Measurements from ENCODE around the gene DPH3.
A peak's percentile ranks its signal among the peaks of the same experiment; 100 is the strongest.
"Not testable (repeated sequence)": the region's sequence is repeated elsewhere in the genome, so short reads cannot be mapped to it uniquely, and the experiment has no call there.

Gene DPH3

DNA sequence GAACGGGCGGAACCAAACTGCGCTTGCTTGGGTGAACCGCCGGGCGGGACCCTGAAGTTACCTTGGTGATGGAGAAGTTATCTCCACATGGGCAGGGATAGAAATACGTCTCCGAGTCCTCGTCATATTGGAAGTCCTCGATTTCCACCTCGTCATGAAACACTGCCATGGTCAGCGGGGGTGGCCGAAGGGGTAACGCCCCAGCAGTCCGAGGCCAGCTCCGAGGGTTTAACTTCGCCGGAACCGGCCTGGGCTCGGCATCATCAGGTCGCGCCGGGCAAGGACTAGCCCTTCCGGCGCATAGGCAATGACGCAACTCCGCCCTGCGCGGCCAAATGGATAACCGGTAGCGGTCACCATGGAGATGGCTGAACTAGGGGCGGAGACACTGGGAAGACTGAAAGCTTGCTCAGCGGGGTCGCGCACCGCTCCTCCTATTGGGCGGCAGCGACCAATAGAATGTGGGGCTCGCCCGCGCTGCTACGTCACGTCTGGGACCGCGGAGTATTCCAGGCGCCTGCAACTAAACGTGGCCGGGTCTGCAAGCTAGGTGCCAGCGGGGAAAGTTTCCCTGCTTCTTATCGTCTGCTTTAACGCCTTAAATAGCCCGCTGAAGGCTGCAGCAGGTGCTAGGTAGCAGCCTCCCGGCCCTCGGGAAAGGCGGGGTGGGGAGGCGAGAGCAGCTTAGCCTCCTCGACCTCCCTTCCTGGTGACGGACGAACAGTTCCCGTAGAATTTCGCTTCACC, at the start of gene DPH3, which contains the start of gene OXNAD1:
TSS of gene DPH3 (minus strand) at position 236 of the 747 bp plus-strand sequence. CDS start at position 169, 67 bp downstream.
TSS of gene OXNAD1 (plus strand) at position 505 of the 747 bp plus-strand sequence. CDS start 5,741 bp downstream, outside the sequence.
- DNase-seq = peak; percentile 99

- DNase-seq = no peak
Measured at GRCh38 chr3:16313886-16314645, 49.3 kb upstream of the DPH3 start.

DNA sequence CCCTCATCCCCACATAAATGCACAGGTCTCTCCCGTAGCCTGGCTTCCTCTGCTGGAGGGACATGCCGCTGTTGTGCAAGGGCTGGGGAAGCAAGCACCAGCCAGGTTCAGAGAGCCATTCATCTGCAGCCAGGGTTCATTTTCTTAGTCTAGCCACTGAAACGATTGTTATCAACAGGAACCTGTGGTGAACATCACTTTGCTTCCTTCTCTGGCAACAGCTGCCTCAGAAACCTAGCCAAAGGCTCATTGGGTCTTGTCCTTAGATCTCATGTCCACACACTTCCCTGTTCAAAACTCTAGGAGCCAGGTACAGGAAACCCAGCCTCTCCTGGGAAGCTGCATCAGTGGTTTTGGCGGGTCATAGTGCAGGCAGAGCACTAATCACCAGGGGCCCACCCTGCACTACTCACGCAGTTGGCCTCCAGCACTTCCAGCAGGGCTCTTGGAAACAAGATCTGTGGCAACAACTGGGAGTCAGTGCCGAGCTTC, 47.3 kb upstream of the DPH3 start:
- peak; percentile 72 for DNase-seq

DNA sequence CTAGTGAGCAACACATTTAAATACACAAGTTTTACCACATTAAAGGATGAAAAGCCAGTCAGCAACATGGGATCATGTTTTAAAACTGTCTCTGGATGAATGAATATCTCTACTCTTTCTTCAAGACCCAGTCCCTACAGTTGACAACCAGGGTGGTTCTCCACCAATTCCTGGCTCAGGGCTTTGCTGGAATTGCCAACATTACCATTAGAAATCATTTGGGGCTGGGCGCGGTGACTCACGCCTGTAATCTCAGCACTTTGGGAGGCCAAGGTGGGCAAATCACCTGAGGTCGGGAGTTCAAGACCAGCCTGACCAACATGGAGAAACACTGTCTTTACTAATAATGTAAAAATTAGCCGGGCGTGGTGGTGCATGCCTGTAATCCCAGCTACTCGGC, 45.7 kb upstream of the DPH3 start:
- DNase-seq = not testable (repeated sequence)

GRCh38 chr3:16309558-16309957, 44.8 kb upstream of the DPH3 start:
- DNase-seq = peak; percentile 71

DNA sequence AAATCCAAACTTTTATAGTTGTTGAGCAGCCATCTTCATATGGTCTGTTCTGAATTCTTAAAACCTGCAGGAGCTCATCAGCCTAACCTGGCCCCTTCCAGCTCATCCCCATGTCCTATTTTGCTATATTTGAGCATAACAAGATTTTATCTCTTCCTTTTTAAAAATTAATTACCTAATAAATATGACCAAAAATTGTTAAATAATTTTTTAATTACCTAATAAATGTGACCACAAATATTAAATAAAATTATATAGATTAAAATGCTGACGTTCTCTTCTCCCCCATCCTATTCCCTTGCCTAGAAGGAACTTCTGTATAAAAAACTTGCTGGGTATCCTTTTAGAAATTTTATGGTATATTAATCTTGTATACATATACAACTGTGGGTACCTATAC, 44.0 kb upstream of the DPH3 start:
- no peak for DNase-seq

DNA sequence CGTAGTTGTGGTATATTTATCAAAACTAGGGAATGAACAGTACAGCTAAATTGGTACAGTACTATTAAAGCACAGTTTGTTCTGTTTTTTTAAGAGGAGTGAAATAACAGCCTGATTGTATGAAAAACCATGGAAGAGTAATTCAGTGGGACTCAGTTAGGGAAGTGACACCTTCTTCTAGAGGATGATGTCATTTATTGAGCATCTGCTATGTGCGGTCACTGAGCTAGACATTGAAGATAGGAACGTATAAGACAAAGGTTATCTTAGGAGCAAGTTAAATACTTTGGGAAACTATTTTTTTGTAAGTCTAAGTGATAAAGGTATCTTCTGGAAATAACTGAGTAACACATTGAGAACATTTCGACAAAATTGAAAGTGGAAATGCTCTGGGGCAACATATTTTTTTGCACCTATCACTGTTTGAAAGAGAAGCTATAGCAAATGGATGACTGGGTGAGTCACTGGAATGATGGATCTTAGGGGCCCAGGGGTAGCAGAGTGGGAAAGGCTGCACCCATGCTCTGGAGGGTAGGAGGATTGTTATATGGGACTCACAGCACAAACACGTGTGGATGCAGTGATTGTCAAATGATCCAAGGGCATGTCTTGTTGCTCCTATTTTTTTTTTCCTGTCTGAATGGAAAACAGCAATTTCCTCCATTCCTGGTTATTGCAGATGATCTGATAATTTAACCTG, 43.2 kb upstream of the DPH3 start:
- DNase-seq = no peak

DNA sequence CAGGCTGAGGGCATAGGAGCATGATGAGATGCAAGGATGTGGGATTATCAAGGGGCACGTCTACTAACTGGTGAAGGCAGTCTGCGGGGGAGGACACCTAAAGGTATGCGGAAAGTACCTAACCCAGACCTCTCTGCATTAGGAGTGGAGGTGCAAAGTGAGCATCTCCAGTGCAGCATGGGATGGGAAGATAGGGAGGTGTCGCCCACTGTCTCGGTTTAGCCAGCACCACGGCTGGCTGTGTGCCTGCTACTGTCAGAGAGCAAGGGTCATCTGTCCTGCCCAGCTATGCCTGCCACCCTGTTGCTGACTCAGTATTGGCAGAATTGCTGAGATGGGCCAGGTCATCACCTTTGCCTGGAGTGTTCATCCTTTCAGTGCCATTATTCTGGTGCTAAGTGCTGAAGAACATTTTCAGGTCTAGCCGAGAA, 40.4 kb upstream of the DPH3 start:
- DNase-seq = peak; percentile 56

- peak; percentile 51 for DNase-seq
Measured at GRCh38 chr3:16304061-16305010, 39.6 kb upstream of the DPH3 start.

DNA sequence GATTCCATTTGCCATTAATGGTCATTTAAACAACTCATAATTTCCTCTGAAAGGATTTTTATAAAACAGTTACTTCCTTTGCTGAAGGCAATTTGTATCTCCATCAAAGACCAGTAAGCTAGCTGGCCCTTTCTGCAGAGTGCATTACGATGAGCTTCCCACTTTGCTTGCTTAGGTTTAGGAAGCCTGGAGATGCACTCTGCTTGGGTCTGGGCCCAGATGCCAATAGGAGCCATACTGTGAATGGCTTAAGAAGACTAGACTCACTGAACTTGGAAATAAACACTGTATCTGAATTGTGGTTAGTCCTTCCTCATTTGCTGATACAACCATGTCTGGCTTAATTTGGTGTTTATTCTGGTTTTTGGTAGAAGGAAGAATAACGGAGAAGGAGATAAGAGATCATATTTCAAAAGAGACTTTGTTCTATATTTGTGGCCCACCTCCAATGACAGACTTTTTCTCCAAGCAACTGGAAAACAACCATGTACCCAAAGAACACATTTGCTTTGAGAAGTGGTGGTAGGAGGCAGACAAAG, 38.4 kb upstream of the DPH3 start:
- DNase-seq = no peak

- DNase-seq = no peak
Measured at GRCh38 chr3:16302082-16302631, 37.4 kb upstream of the DPH3 start.

DNA sequence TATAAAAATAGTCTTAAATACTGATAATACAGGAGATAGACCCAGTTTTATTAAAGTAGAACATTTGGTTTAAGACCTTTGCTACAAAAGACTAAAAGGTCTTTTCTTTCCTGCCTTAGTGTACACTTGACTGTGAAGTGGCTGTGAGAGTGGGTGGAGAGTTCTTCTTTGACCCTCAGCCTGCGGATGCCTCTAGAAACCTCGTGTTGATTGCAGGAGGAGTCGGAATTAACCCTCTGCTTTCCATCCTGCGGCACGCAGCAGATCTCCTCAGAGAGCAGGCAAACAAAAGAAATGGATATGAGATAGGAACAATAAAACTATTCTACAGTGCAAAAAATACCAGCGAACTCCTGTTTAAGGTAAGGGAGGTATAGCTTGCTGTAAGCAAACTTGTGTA, 36.8 kb upstream of the DPH3 start:
- DNase-seq = peak; percentile 59

- DNase-seq = peak; percentile 70
Measured at GRCh38 chr3:16300881-16301359, 36.2 kb upstream of the DPH3 start.

- no peak for DNase-seq
Measured at GRCh38 chr3:16300307-16300706, 35.6 kb upstream of the DPH3 start.

GRCh38 chr3:16299746-16300145, 35.0 kb upstream of the DPH3 start:
- no peak for DNase-seq

DNA sequence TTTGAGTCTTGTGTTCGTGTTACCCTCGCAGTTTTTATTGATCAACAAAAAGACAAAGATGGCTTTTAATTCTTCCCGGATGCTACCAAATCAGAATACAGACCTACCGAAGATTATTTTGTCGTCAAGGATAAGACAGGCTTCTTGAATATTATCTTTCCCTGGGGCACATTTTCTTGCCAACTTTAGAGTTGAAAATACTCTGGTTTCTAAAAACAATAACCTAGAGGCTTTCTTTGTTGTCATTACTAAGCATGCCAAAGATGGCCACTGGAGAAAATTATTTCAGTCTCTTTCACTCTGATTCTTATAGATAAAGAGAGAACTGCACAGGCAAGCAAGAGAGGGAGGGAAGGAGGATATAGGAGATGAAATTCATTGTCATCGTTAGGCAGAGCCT, 34.1 kb upstream of the DPH3 start:
- no peak for DNase-seq

DNA sequence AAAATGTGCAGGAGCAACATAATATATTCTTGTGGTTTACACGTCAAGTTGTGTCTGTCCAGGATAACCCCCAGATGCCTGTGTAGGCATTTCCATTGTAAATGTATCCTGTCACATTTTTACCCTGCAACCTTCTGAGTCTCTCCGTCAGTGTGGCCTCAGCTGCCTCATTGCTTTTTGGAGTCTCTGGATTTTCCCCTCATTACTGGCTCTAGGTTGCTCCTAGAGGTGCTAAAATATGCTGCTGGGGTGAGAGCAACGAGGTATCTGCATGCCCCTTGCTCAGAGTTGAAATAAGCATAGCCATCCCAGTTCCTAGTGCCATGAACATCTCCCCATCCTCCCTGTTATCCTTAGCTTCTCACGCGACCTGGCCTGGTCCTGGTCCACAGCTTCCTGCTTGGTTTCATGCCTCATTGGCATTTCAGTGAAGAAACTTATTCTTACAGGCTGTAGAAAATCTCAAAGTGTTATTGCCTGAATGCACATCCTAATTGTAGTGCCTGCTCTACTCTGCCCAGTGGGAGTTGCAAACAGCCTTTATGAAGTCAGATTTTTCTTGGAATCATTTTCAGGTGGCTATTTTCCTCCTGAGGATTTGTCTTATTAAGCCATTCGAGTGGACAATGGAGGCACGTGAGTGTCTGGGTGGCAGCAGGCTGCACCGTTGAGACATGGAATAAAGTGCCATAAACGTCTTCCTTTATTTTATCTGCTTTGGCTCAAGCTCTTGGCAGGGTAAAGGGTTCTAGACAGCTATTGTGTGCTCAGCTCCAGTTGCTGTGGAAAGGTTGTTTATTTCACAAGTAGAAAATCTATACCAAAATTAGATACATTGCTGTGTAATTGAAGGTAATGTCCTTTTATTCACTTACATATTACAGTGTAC, 33.5 kb upstream of the DPH3 start:
- DNase-seq = no peak

DNA sequence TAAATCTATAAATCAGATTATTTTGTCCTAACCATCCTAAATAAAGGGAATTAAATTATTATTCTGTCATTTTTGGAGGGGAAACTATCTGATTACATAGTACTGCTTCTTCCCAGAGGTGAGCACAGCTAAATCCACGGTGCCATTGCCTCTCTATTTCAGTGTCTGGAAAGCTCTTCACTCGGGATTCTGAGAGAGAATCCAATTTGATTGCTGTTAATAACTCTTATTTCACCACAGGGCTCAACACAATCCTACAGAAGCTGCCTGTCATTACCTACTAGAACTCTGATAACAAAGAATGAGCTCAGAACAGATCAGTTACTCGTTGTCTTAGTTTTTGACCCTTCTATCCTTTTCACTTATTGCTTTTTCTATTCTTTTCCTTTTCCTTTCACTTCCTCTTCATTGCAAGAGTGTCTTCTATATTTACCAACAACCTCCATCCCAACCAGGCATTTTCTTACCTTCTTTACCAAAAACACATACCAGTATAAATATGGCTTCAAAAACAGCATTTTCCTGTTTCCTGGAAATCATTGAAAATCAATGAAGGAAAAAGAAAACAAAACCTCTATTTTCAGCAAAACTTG, 30.7 kb upstream of the DPH3 start:
- DNase-seq = no peak

DNA sequence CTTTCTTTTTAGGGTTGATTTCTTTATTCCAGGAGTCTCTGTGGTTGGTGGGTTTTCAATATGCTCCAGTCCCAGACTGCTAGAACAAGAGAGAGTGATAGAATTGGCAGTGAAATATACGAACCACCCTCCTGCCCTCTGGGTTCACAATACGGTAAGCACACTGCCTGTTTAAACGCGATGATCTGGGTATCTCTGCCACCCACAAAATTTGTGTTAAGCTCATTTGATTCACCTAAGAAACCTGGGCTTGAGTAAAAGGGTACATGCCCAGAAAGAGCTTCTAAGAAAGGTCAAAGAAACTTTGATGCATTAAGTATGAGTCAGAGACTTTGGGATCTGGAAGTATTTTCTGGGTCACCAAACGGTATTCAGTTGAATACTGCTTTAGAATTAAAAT, 30.1 kb upstream of the DPH3 start:
- DNase-seq = peak; percentile 54

DNA sequence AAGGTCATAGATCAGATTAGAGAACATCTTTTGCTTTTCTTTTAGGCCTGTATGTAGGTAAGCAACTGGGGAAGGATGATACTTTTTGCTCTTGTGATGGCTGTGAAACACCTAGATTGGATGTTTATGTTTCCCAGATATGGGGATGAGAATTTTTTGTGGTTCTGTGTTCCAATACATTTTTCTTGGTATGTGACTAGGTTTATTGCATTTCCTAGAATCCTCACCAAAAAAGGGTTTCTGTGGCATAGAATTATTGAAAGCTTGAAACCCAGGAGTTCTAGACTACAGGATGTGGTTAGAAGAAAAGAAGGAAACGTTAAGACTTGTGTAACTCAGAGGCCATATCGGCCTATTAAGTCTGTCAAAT, 26.1 kb upstream of the DPH3 start:
- DNase-seq = no peak

Data from CD4-positive, alpha-beta T cell treated with Interleukin-6 for 4 hours (primary cell).